T-helper 2 cell treated with Interferon-gamma antibody and Interleukin-4, amounts not matched to agents 5 μg/mL and 100 μg/mL, for 36 hours (primary cell): Measurements from ENCODE around the gene FHIT.

Source experiments
- DNase-seq: peaks from one replicate; pipeline ENCODE4 v3.0.0; 2021; ENCODE audit warnings: low spot score
- H3K27ac Mint-ChIP-seq: one replicate; pipeline ENCODE4 v1.8.0; 2021; ENCODE audit warnings: mild to moderate bottlenecking, mixed read lengths
- H3K27me3 Mint-ChIP-seq: one replicate; pipeline ENCODE4 v1.8.0; 2021; ENCODE audit warnings: low read depth, mixed read lengths
- H3K36me3 Mint-ChIP-seq: one replicate; pipeline ENCODE4 v1.8.0; 2021; ENCODE audit warnings: low read depth, mixed read lengths
- H3K4me1 Mint-ChIP-seq: one replicate; pipeline ENCODE4 v1.8.0; 2021; ENCODE audit warnings: low read depth, mixed read lengths
- H3K4me3 Mint-ChIP-seq: one replicate; pipeline ENCODE4 v1.8.0; 2022; ENCODE audit warnings: mild to moderate bottlenecking, moderate library complexity, mixed read lengths
- H3K9me3 Mint-ChIP-seq: one replicate; pipeline ENCODE4 v1.8.0; 2021; ENCODE audit warnings: mixed read lengths

Gene FHIT

DNA sequence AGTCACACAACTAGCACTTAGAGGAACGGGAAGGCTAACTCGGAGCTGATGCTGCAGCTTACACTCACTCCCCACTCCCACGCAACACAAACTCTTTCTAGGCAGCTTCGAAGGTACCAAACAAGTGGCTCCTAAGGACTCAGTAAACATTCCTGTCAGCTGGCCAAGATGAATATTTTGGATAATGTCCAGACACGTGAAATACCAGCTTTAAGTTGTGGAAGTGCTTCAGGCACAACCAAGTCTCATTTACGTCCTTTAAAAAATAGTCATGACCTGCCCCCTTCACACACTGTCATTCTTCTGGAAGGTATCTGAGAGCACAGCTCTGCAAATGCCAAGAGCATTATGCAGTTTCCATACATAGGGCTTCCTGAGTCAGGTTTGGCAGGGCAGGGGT lies 1195.5 kb downstream of the FHIT start:
- Mint-ChIP-seq H3K27ac (peak overlapping the region; percentile 89), H3K36me3 (peaks cover 62% of the 10 kb centered on the region), H3K4me1 (peaks cover 74% of the 10 kb centered on the region), H3K4me3 (peak overlapping the region; percentile 73), H3K9me3 (peaks cover 28% of the 10 kb centered on the region), H3K27me3 (no peaks in the 10 kb centered on the region)
- no peak for DNase-seq

DNA sequence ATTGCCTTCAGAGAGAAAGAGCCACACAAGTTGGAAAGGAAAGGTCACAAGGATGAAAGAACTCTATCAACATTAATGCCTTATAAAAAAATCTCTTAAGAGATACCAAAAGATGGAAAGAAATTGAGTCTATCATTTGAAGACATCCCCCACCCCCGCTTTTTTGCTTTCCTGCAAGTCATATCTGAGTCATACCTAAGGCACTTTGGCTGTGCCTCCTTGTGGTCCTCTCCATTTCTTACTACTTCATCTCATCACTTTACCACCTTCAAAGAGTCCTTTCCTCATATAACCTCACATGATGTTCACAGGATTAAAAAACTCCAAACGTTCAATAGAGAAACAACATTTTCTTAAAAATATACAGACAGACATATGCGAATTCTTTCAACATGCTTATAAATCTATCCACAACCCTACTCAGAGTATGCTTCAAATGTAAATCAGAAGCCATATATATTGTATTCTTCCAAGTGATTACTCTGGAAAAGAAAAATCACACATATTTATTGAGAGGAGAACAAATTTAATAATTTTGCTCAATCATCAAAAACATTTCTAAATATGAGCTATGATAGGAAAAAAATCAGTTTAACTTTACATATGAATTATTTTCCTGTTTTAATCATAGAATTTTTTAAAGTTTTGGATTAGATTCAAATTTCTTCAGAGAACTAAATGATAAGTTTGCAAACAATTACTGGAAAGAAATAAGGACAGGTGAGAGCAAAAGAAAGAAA lies 1197.6 kb downstream of the FHIT start:
- peak; percentile 38 for DNase-seq
- peaks cover 53% of the 10 kb centered on the region for H3K36me3 Mint-ChIP-seq
- peaks cover 77% of the 10 kb centered on the region for H3K4me1 Mint-ChIP-seq
- H3K27ac Mint-ChIP-seq: peak overlapping the region; percentile 89
- peak overlapping the region; percentile 60 for H3K4me3 Mint-ChIP-seq
- H3K27me3 Mint-ChIP-seq: no peaks in the 10 kb centered on the region
- peaks cover 30% of the 10 kb centered on the region for H3K9me3 Mint-ChIP-seq

DNA sequence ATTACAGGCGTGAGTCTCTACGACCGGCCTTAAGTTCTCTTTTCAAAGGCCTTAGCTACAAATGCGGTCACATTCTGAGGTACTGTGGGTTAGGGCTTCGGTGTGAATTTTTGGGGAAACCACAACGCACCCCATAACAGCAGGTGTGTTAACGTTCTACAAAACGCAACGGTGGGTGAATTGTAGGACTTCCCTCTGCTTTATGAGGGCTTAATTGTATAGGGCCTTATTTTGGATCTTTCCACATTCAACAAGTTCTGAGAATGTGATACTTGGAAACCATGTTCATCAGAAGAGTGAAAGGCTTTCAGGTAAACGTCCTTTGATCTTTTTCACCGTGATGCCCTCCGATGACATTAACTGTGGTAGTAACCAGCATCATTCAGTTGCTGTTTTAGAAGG lies 1202.8 kb downstream of the FHIT start:
- peak; percentile 56 for DNase-seq
- no peaks in the 10 kb centered on the region for H3K27me3 Mint-ChIP-seq

DNA sequence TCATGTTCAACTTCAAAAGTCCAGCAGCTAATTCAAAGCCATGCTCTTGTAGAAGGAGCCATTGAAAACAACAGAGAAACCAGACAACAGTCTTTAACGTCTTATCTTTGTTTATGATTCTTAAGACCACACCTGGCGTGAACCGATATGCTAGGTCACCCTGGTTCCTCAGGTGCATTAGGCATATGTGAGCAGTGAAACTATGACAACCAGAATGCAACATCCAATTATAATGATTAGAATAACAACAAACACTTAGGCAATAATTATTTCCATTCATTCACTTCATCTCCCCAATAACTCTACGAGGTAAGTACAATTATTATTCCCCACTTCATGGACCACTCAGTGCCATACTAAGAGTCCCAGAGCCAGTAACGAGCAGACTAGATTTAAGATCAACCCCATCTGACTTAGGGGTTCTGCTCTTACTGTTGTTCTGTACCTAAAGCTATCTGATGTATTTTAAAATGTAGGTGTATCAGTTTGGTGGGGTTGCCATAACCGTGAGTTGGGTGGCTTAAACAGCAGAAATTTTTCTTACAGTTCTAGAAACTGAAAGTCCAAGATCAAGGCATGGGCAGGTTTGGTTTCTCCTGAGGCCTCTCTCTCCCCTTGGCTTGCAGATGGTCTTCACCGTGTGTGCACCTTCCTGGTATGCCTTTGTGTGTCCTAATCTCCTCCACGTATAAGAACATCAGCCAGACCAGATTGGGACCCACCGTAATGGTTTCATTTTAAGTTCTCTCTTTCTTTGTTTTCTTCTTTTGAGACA lies 1203.6 kb downstream of the FHIT start:
- Mint-ChIP-seq H3K36me3 (peaks cover 51% of the 10 kb centered on the region), H3K4me1 (peaks cover 64% of the 10 kb centered on the region), H3K27ac (peak overlapping the region; percentile 92), H3K9me3 (peaks cover 44% of the 10 kb centered on the region), H3K27me3 (no peaks in the 10 kb centered on the region), H3K4me3 (peak overlapping the region; percentile 71)
- no peak for DNase-seq

More for the DNA sequence above, 1202.8 kb downstream of the FHIT start:
- Mint-ChIP-seq H3K9me3 (peaks cover 43% of the 10 kb centered on the region), H3K36me3 (peaks cover 54% of the 10 kb centered on the region), H3K4me3 (peak overlapping the region; percentile 71), H3K27ac (peak overlapping the region; percentile 92), H3K4me1 (peaks cover 70% of the 10 kb centered on the region)

- Mint-ChIP-seq H3K9me3 (peaks cover 36% of the 10 kb centered on the region), H3K36me3 (peaks cover 51% of the 10 kb centered on the region), H3K27ac (peak overlapping the region; percentile 52), H3K4me3 (no peak overlapping the region), H3K4me1 (peaks cover 53% of the 10 kb centered on the region), H3K27me3 (no peaks in the 10 kb centered on the region)
- DNase-seq: no peak
Observed at GRCh38 chr3:60046210-60046609, 1205.0 kb downstream of the FHIT start.

DNA sequence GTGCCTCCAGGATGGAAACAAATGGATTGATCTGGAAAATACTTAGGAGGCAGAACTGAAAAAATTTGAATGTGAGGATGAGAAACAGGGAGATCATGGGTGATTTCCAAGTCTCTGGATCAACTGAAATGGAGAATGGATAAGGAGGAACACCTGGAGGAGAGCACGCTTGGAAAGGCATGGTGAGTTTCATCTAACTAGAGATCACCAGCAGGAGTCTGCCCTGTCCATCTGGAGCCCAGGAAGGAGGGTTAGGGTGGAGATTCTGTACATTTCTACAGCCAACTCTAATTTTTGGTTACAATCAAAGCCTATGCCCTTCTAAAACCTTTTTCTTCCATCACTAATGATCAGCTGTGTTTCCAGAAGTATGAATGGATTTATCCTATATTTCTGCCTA lies 1205.6 kb downstream of the FHIT start:
- Mint-ChIP-seq H3K27me3 (no peaks in the 10 kb centered on the region), H3K36me3 (peaks cover 51% of the 10 kb centered on the region), H3K27ac (peak overlapping the region; percentile 52), H3K9me3 (peaks cover 32% of the 10 kb centered on the region), H3K4me3 (no peak overlapping the region), H3K4me1 (peaks cover 52% of the 10 kb centered on the region)
- no peak for DNase-seq

- peaks cover 66% of the 10 kb centered on the region for H3K36me3 Mint-ChIP-seq
- peaks cover 14% of the 10 kb centered on the region for H3K9me3 Mint-ChIP-seq
- no peak overlapping the region for H3K27ac Mint-ChIP-seq
- no peak overlapping the region for H3K4me3 Mint-ChIP-seq
- no peak for DNase-seq
- no peaks in the 10 kb centered on the region for H3K27me3 Mint-ChIP-seq
- H3K4me1 Mint-ChIP-seq: peaks cover 19% of the 10 kb centered on the region
Observed at GRCh38 chr3:60036803-60037202, 1214.4 kb downstream of the FHIT start.

DNA sequence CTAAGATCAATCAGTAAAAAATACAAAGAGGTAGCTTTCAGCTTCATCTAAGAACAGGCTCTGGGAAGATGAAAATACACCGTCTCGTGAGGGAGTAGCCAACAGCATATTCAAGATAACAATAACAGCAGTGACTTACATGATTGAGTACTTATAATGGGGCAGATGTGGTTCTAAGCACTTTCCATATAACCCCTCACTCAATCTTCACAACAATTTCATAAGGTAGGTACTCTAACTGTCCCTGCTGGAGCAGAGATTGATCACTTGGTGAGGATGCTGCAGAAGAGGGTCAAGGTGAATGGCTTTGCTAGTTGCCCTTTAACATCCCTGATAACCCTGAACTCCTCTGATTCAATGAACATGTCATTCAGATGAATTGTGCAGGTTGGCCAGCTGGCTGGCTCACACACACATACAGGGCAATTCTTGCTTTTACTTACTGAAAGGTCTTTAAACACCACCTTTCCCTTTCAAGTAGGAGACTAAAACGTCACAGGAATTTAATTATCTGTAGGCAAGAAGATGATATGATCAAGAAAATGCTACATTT lies 1217.3 kb downstream of the FHIT start:
- peaks cover 25% of the 10 kb centered on the region for H3K4me1 Mint-ChIP-seq
- H3K27me3 Mint-ChIP-seq: no peaks in the 10 kb centered on the region
- no peak overlapping the region for H3K27ac Mint-ChIP-seq
- peaks cover 57% of the 10 kb centered on the region for H3K36me3 Mint-ChIP-seq
- H3K4me3 Mint-ChIP-seq: no peak overlapping the region
- no peak for DNase-seq
- peaks cover 18% of the 10 kb centered on the region for H3K9me3 Mint-ChIP-seq

- Mint-ChIP-seq H3K27me3 (no peaks in the 10 kb centered on the region), H3K9me3 (peaks cover 8% of the 10 kb centered on the region), H3K4me3 (no peak overlapping the region), H3K4me1 (peaks cover 37% of the 10 kb centered on the region), H3K27ac (no peak overlapping the region), H3K36me3 (peaks cover 45% of the 10 kb centered on the region)
- no peak for DNase-seq
Observed at GRCh38 chr3:60030982-60031381, 1220.3 kb downstream of the FHIT start.

GRCh38 chr3:60028233-60028632 lies 1223.0 kb downstream of the FHIT start:
- Mint-ChIP-seq H3K27ac (no peak overlapping the region), H3K9me3 (peaks cover 4% of the 10 kb centered on the region), H3K4me1 (peaks cover 54% of the 10 kb centered on the region), H3K36me3 (peaks cover 35% of the 10 kb centered on the region), H3K27me3 (no peaks in the 10 kb centered on the region), H3K4me3 (peak overlapping the region; percentile 18)
- no peak for DNase-seq

DNA sequence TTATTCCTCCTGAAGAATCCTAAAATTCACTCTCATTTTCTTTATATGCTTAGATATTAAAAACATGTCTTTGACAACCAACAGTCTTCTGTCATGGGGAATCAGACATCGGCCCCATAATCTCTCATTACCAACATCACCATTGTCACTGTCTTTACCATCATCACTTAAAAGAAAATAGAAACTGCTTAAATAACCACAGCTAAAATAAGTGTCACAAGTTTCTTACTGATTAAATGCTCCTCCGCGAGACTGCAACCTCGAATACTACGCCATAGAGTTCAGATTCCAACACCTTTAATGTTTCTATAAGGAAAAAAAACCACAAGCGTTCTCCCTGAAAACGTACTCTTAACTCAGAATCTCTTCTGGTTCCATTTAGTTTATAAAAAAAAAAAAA lies 1223.9 kb downstream of the FHIT start:
- H3K9me3 Mint-ChIP-seq: peaks cover 4% of the 10 kb centered on the region
- no peak for DNase-seq
- peak overlapping the region; percentile 78 for H3K27ac Mint-ChIP-seq
- no peaks in the 10 kb centered on the region for H3K27me3 Mint-ChIP-seq
- peak overlapping the region; percentile 67 for H3K4me3 Mint-ChIP-seq
- peaks cover 54% of the 10 kb centered on the region for H3K4me1 Mint-ChIP-seq
- peaks cover 29% of the 10 kb centered on the region for H3K36me3 Mint-ChIP-seq

DNA sequence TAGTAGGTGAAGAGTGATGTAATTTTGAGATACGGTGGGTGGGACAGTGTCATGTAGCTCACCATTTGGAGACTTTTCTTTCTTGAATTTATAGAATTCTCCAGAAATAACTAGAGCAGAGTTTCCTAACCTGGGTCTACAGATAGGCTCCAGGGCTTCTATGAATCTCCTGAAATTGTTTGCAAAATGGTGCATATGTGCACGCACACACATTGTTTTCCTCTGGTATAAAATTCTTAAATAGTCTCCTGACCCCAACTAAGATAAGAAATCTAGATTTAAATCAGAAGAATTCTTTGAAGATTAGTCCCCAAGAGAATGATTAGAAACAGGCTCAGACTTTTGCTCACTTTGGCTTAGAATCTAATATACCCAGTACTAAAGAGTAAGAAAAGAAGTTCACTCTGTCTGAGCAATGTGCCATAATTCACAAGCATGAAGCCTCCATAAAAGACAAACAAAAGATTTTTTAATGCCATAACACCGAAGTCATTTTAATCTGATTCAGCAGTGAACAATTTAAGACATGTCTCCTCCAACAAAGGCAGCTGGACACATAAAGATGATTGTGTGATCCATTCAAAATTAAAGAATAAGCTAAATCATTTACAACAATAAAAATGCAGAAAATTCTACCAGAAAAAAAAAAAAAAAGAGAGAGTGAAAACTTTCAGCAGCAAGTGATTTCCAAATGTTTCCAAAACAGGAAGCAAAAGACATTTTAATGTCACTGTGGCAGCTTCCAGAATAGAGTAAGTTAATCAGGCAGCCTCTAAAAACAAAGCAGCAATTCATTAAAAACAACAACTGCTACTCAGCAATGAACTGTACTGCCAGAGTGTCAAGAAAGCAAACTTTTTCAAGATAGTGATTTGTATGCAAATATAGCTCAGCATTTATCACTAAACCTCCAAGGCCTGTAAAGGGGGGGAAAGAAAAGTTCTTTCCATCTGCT lies 1225.9 kb downstream of the FHIT start:
- H3K4me1 Mint-ChIP-seq: peaks cover 56% of the 10 kb centered on the region
- no peaks in the 10 kb centered on the region for H3K9me3 Mint-ChIP-seq
- peak overlapping the region; percentile 48 for H3K4me3 Mint-ChIP-seq
- H3K36me3 Mint-ChIP-seq: peaks cover 24% of the 10 kb centered on the region
- peak overlapping the region; percentile 27 for H3K27ac Mint-ChIP-seq
- no peak for DNase-seq
- no peaks in the 10 kb centered on the region for H3K27me3 Mint-ChIP-seq

- no peak overlapping the region for H3K27ac Mint-ChIP-seq
- no peak overlapping the region for H3K4me3 Mint-ChIP-seq
- no peak for DNase-seq
- H3K27me3 Mint-ChIP-seq: no peaks in the 10 kb centered on the region
- no peaks in the 10 kb centered on the region for H3K9me3 Mint-ChIP-seq
- H3K4me1 Mint-ChIP-seq: peaks cover 52% of the 10 kb centered on the region
- peaks cover 19% of the 10 kb centered on the region for H3K36me3 Mint-ChIP-seq
Observed at GRCh38 chr3:60024400-60024799, 1226.9 kb downstream of the FHIT start.
